Measurements from ENCODE around the gene TXNRD2. TPM values are rescaled to one million over a fixed set of nuclear protein-coding genes. Genes with fewer than 3 reads are reported as not detected.
A peak's percentile ranks its signal among the peaks of the same experiment; 100 is the strongest.

The TXNRD2 gene
- total and polyA plus RNA-seq, 2 of the 4 experiments (the other 2 are of a cell fraction), result 15.6 to 25.7 TPM

DNA sequence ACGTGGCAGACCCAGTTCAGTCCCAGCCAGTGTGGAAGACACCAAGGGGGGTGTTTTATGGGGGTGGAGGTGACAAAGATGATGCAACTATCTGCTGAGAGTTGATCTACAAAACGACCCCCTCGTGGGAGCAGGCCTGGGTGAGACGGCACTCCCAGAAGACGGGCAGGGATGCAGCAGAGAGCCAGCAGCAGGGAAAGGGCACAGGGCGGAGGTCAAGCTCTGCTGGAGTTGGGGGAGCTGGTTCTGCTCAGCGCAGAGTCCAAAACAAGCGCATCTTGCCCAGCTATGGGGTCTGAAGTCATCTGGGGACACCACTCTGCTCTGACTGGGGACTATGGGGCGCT, 90.9 kb downstream of the TXNRD2 start:
- peaks cover 3% of the 10 kb centered on the region; the same call in 1 of the 2 replicates for H3K9me3 ChIP-seq (ENCODE audit: control insufficient read depth, insufficient read depth, low read length)
- ATAC-seq (ENCODE audit: low read depth) (no peak), DNase-seq (no peak)
- no peak overlapping the region for H3K27ac ChIP-seq (ENCODE audit: insufficient read depth, low read length)
- no peak overlapping the region for H3K9ac ChIP-seq (ENCODE audit: low read depth, low read length)
- no peak overlapping the region for H3K14ac ChIP-seq (replicated peaks; ENCODE audit: low read depth, low read length)
- CTCF ChIA-PET, result no interaction called here
- no peak overlapping the region for H3K18ac ChIP-seq (ENCODE audit: low read depth, low read length)
- H3K4me2 ChIP-seq (ENCODE audit: low read depth, low read length), result no peak overlapping the region
- H4K8ac ChIP-seq (ENCODE audit: low read depth in 2 of 2, low read length in 2 of 2), result no peak overlapping the region
- peaks cover 14% of the 10 kb centered on the region for H3K4me1 ChIP-seq (ENCODE audit: control insufficient read depth, insufficient read depth, low read length)
- H2AK9ac ChIP-seq (replicated peaks; ENCODE audit: low read depth, low read length, poor library complexity), result no peak overlapping the region
- no peaks in the 10 kb centered on the region for H3K27me3 ChIP-seq (ENCODE audit: control insufficient read depth, insufficient read depth, low read length)
- TF ChIP-seq, protein P1, sequence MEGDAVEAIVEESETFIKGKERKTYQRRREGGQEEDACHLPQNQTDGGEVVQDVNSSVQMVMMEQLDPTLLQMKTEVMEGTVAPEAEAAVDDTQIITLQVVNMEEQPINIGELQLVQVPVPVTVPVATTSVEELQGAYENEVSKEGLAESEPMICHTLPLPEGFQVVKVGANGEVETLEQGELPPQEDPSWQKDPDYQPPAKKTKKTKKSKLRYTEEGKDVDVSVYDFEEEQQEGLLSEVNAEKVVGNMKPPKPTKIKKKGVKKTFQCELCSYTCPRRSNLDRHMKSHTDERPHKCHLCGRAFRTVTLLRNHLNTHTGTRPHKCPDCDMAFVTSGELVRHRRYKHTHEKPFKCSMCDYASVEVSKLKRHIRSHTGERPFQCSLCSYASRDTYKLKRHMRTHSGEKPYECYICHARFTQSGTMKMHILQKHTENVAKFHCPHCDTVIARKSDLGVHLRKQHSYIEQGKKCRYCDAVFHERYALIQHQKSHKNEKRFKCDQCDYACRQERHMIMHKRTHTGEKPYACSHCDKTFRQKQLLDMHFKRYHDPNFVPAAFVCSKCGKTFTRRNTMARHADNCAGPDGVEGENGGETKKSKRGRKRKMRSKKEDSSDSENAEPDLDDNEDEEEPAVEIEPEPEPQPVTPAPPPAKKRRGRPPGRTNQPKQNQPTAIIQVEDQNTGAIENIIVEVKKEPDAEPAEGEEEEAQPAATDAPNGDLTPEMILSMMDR (conservative IDR thresholded peaks at IDR 0.05; ENCODE audit: low read depth, low read length), result no peak
- TF ChIP-seq MXI1 (IDR thresholded peaks at IDR 0.05; ENCODE audit: borderline replicate concordance, low read depth, low read length) (no peak), NFE2L2 (IDR thresholded peaks at IDR 0.05; ENCODE audit: low read depth, low read length) (no peak), CEBPB (IDR thresholded peaks at IDR 0.05; ENCODE audit: low read depth, low read length) (peak; percentile 4; the same call in 1 of the 2 replicates), RCOR1 (IDR thresholded peaks at IDR 0.05; ENCODE audit: insufficient replicate concordance, low read length) (no peak)
- TF ChIP-seq, protein P2, sequence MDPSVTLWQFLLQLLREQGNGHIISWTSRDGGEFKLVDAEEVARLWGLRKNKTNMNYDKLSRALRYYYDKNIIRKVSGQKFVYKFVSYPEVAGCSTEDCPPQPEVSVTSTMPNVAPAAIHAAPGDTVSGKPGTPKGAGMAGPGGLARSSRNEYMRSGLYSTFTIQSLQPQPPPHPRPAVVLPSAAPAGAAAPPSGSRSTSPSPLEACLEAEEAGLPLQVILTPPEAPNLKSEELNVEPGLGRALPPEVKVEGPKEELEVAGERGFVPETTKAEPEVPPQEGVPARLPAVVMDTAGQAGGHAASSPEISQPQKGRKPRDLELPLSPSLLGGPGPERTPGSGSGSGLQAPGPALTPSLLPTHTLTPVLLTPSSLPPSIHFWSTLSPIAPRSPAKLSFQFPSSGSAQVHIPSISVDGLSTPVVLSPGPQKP (IDR thresholded peaks at IDR 0.05; ENCODE audit: borderline replicate concordance, low read depth, low read length), result no peak
- no TSS peak for BruUV-seq (replicated peaks)
- H4K91ac ChIP-seq (ENCODE audit: insufficient read depth, low read depth, low read length), result no peak overlapping the region
- H3K9me1 ChIP-seq (ENCODE audit: insufficient read depth, low read length), result peaks cover 33% of the 10 kb centered on the region
- WGBS, 2 experiments (ENCODE audit: extremely low coverage in 2 of 2, insufficient read length in 1 of 2), result 93% methylated on average over 6 of the region's 9 CpGs; no CpG with 5 or more reads in 1 of the 2 experiments
- H4K20me1 ChIP-seq (ENCODE audit: insufficient read depth, low read length), result peaks cover 62% of the 10 kb centered on the region
- H2BK5ac ChIP-seq (ENCODE audit: low read depth, low read length, poor library complexity, severe bottlenecking), result no peak overlapping the region
- no peak overlapping the region for H2AFZ ChIP-seq (replicated peaks; ENCODE audit: low read length, poor library complexity)
- peaks cover 34% of the 10 kb centered on the region for H3K36me3 ChIP-seq (ENCODE audit: control insufficient read depth, insufficient read depth, low read length)
- no peak overlapping the region for H2AK5ac ChIP-seq (ENCODE audit: low read depth, low read length)
- no peak overlapping the region for H3K23ac ChIP-seq (ENCODE audit: low read depth, low read length)
- no peak overlapping the region for H2BK20ac ChIP-seq (ENCODE audit: low read depth, low read length)
- POLR2A ChIA-PET (ENCODE audit: unreplicated experiment), result no interaction called here
- no peak overlapping the region for H3K4ac ChIP-seq (ENCODE audit: low read depth, low read length)
- peaks cover 32 to 92% of the 10 kb centered on the region in 2 experiments for H3K79me1 ChIP-seq (ENCODE audit: low read depth in 1 of 2, low read length in 2 of 2)
- intact Hi-C loops (cut with micrococcal nuclease) (loop anchor here (5.0 kb wide), 1 partner anchor 118 kb away; no protein-coding TSS in a partner anchor), dilution Hi-C loops (cut with HindIII; ENCODE audit: low sequenced_read_pairs, unreplicated experiment) (no loop called here), in situ Hi-C loops (cut with MboI; ENCODE audit: low sequenced_read_pairs) (no loop called here)
- no peak overlapping the region for H3K4me3 ChIP-seq (ENCODE audit: insufficient read depth, low read depth, low read length)
- H3K56ac ChIP-seq (ENCODE audit: extremely low read depth, insufficient read depth, low read length), result no peak overlapping the region
- no peak overlapping the region for H2BK120ac ChIP-seq (ENCODE audit: low read depth, low read length)
- no peak overlapping the region for H4K5ac ChIP-seq (ENCODE audit: low read depth, low read length)
- H2BK15ac ChIP-seq (ENCODE audit: low read depth, low read length), result no peak overlapping the region

All from IMR-90 (cell line).